Measurements from ENCODE around the gene NT5C1A.

The NT5C1A gene

GRCh38 chr1:39690794-39691382 is 19.0 kb upstream of the NT5C1A start:
- peaks cover 42 to 76% (median 60%) of the 10 kb centered on the region in 5 donors for H3K27me3 ChIP-seq (ENCODE audit: control insufficient read depth in 5 of 5, insufficient read depth in 4 of 5, low read length in 5 of 5)
- no peaks in the 10 kb centered on the region for H3K36me3 ChIP-seq (ENCODE audit: control insufficient read depth in 5 of 5, insufficient read depth in 5 of 5, low read length in 5 of 5)
- no peaks in the 10 kb centered on the region for H3K9me3 ChIP-seq (ENCODE audit: control insufficient read depth in 5 of 5, low read length in 5 of 5)
- H3K27ac ChIP-seq (ENCODE audit: low read depth, low read length): no peak overlapping the region
- no peak overlapping the region for H3K9ac ChIP-seq (ENCODE audit: low read length in 5 of 5)
- H3K4me3 ChIP-seq (ENCODE audit: low read depth in 1 of 5, low read length in 5 of 5): peak overlapping the region in 3 of 5 donors; percentile 26 to 32 (median 32)
- H3K4me1 ChIP-seq (ENCODE audit: control insufficient read depth in 5 of 5, insufficient read depth in 5 of 5, low read length in 5 of 5): peaks cover 0 to 19% (median 18%) of the 10 kb centered on the region in 5 donors

GRCh38 chr1:39690225-39690624 is 18.3 kb upstream of the NT5C1A start:
- Histone ChIP-seq H3K27me3 (ENCODE audit: control insufficient read depth in 5 of 5, insufficient read depth in 4 of 5, low read length in 5 of 5) (peaks cover 42 to 78% (median 60%) of the 10 kb centered on the region in 5 donors), H3K9me3 (ENCODE audit: control insufficient read depth in 5 of 5, low read length in 5 of 5) (no peaks in the 10 kb centered on the region), H3K36me3 (ENCODE audit: control insufficient read depth in 5 of 5, insufficient read depth in 5 of 5, low read length in 5 of 5) (no peaks in the 10 kb centered on the region), H3K4me3 (ENCODE audit: low read depth in 1 of 5, low read length in 5 of 5) (no peak overlapping the region), H3K9ac (ENCODE audit: low read length in 5 of 5) (no peak overlapping the region), H3K4me1 (ENCODE audit: control insufficient read depth in 5 of 5, insufficient read depth in 5 of 5, low read length in 5 of 5) (peaks cover 0 to 19% (median 18%) of the 10 kb centered on the region in 5 donors), H3K27ac (ENCODE audit: low read depth, low read length) (no peak overlapping the region)

DNA sequence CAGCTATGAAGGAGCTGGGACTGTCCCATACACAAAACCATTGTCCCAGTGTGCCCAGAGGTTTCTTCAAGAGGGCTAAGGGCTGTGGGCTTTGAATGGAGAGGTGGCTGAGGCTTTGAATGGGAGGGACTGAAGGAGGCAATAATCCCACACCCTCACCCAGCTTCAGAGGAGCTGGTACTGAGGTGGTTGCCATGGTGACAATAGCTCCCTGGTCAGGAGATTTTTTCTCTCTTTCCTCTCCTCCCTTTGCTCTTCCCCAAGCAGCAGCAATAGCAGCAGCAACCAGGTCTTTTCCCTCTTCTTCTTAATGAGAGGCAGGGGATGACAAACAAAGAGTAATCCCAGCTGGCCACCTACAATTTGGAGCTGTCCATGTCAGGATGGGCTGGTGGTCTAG is 17.7 kb upstream of the NT5C1A start:
- Histone ChIP-seq H3K9me3 (ENCODE audit: control insufficient read depth in 5 of 5, low read length in 5 of 5) (no peaks in the 10 kb centered on the region), H3K9ac (ENCODE audit: low read length in 5 of 5) (no peak overlapping the region), H3K27me3 (ENCODE audit: control insufficient read depth in 5 of 5, insufficient read depth in 4 of 5, low read length in 5 of 5) (peaks cover 47 to 79% (median 57%) of the 10 kb centered on the region in 5 donors), H3K27ac (ENCODE audit: low read depth, low read length) (no peak overlapping the region), H3K36me3 (ENCODE audit: control insufficient read depth in 5 of 5, insufficient read depth in 5 of 5, low read length in 5 of 5) (no peaks in the 10 kb centered on the region), H3K4me3 (ENCODE audit: low read depth in 1 of 5, low read length in 5 of 5) (no peak overlapping the region), H3K4me1 (ENCODE audit: control insufficient read depth in 5 of 5, insufficient read depth in 5 of 5, low read length in 5 of 5) (peaks cover 0 to 19% (median 18%) of the 10 kb centered on the region in 5 donors)

DNA sequence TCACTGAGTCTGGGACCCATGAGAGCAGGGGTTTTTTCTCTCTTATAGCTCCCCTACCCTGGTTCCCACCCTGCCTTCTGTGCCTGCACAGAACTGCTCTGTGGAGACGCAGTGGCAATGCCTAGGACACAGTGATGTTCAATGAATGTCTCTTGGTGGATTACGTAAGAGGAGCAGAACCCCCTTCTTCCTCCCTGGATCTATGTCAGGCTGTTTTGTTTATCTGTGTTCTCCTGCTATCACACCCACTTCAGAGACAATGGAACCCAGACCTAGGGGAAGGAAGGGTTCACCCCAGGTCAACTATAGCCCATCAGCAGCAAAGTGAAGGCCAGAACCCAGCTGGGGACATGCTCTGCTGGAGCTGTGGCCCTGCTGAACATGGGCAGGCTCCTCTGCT is 17.3 kb upstream of the NT5C1A start:
- no peaks in the 10 kb centered on the region for H3K9me3 ChIP-seq (ENCODE audit: control insufficient read depth in 5 of 5, low read length in 5 of 5)
- H3K4me3 ChIP-seq (ENCODE audit: low read depth in 1 of 5, low read length in 5 of 5): no peak overlapping the region
- no peaks in the 10 kb centered on the region for H3K36me3 ChIP-seq (ENCODE audit: control insufficient read depth in 5 of 5, insufficient read depth in 5 of 5, low read length in 5 of 5)
- H3K27me3 ChIP-seq (ENCODE audit: control insufficient read depth in 5 of 5, insufficient read depth in 4 of 5, low read length in 5 of 5): peaks cover 52 to 83% (median 61%) of the 10 kb centered on the region in 5 donors
- peaks cover 0 to 19% (median 18%) of the 10 kb centered on the region in 5 donors for H3K4me1 ChIP-seq (ENCODE audit: control insufficient read depth in 5 of 5, insufficient read depth in 5 of 5, low read length in 5 of 5)
- H3K27ac ChIP-seq (ENCODE audit: low read depth, low read length): no peak overlapping the region
- no peak overlapping the region for H3K9ac ChIP-seq (ENCODE audit: low read length in 5 of 5)

DNA sequence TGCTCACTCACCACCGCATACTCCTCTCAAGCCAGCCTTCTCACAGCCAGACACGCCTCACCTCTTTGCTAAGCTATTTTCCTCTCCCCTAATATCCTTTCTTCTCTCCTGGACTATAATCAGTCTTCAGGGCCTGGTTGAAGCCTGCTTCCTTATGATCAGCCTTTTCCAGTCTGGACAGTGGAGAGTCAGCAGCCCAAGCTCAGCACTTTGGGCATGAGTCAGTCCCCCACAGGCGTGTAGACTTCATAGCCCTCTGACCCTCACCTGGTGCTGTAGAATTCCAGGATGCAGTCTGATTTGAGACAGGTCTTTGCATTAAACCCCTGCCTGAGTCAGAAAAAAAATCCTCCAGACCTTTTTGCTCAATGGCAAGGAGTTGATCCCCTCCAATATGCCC is 16.8 kb upstream of the NT5C1A start:
- H3K9me3 ChIP-seq (ENCODE audit: control insufficient read depth in 5 of 5, low read length in 5 of 5): no peaks in the 10 kb centered on the region
- H3K36me3 ChIP-seq (ENCODE audit: control insufficient read depth in 5 of 5, insufficient read depth in 5 of 5, low read length in 5 of 5): no peaks in the 10 kb centered on the region
- H3K27ac ChIP-seq (ENCODE audit: low read depth, low read length): no peak overlapping the region
- H3K4me3 ChIP-seq (ENCODE audit: low read depth in 1 of 5, low read length in 5 of 5): no peak overlapping the region
- peaks cover 0 to 21% (median 18%) of the 10 kb centered on the region in 5 donors for H3K4me1 ChIP-seq (ENCODE audit: control insufficient read depth in 5 of 5, insufficient read depth in 5 of 5, low read length in 5 of 5)
- H3K27me3 ChIP-seq (ENCODE audit: control insufficient read depth in 5 of 5, insufficient read depth in 4 of 5, low read length in 5 of 5): peaks cover 56 to 86% (median 65%) of the 10 kb centered on the region in 5 donors
- no peak overlapping the region for H3K9ac ChIP-seq (ENCODE audit: low read length in 5 of 5)

DNA sequence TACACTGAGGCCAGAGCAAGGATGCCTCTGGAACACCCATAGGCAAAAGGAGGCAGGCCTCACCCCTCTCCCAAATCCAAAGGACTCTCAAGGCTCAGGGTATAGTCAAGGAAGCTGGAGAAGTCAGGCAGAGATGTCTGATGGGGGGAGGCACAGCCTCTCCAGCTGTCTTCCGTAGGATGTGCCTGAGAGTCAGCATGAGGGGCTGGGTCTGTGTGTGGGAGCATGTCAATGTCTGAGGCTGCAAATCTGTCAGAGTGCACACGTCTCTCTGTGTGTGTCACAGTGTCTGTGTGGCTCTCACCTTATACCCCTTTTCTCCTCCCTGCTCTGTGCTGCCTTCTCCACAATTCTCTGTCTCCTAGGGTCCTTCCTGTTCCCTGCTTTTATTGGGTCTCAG is 15.3 kb upstream of the NT5C1A start:
- no peaks in the 10 kb centered on the region for H3K9me3 ChIP-seq (ENCODE audit: control insufficient read depth in 5 of 5, low read length in 5 of 5)
- peaks cover 53 to 83% (median 62%) of the 10 kb centered on the region in 5 donors for H3K27me3 ChIP-seq (ENCODE audit: control insufficient read depth in 5 of 5, insufficient read depth in 4 of 5, low read length in 5 of 5)
- no peak overlapping the region for H3K4me3 ChIP-seq (ENCODE audit: low read depth in 1 of 5, low read length in 5 of 5)
- no peak overlapping the region for H3K27ac ChIP-seq (ENCODE audit: low read depth, low read length)
- no peaks in the 10 kb centered on the region for H3K36me3 ChIP-seq (ENCODE audit: control insufficient read depth in 5 of 5, insufficient read depth in 5 of 5, low read length in 5 of 5)
- peaks cover 0 to 22% (median 19%) of the 10 kb centered on the region in 5 donors for H3K4me1 ChIP-seq (ENCODE audit: control insufficient read depth in 5 of 5, insufficient read depth in 5 of 5, low read length in 5 of 5)
- no peak overlapping the region for H3K9ac ChIP-seq (ENCODE audit: low read length in 5 of 5)

- H3K4me1 ChIP-seq (ENCODE audit: control insufficient read depth in 5 of 5, insufficient read depth in 5 of 5, low read length in 5 of 5): peaks cover 0 to 7% (median 4%) of the 10 kb centered on the region in 5 donors
- no peak overlapping the region for H3K27ac ChIP-seq (ENCODE audit: low read depth, low read length)
- no peaks in the 10 kb centered on the region for H3K36me3 ChIP-seq (ENCODE audit: control insufficient read depth in 5 of 5, insufficient read depth in 5 of 5, low read length in 5 of 5)
- peaks cover 31 to 62% (median 54%) of the 10 kb centered on the region in 5 donors for H3K27me3 ChIP-seq (ENCODE audit: control insufficient read depth in 5 of 5, insufficient read depth in 4 of 5, low read length in 5 of 5)
- H3K9me3 ChIP-seq (ENCODE audit: control insufficient read depth in 5 of 5, low read length in 5 of 5): no peaks in the 10 kb centered on the region
- no peak overlapping the region for H3K9ac ChIP-seq (ENCODE audit: low read length in 5 of 5)
- H3K4me3 ChIP-seq (ENCODE audit: low read depth in 1 of 5, low read length in 5 of 5): no peak overlapping the region
These were observed 13.2 kb upstream of the NT5C1A start for GRCh38 chr1:39685071-39685470.

- H3K9ac ChIP-seq (ENCODE audit: low read length in 5 of 5): no peak overlapping the region
- H3K9me3 ChIP-seq (ENCODE audit: control insufficient read depth in 5 of 5, low read length in 5 of 5): no peaks in the 10 kb centered on the region
- H3K36me3 ChIP-seq (ENCODE audit: control insufficient read depth in 5 of 5, insufficient read depth in 5 of 5, low read length in 5 of 5): no peaks in the 10 kb centered on the region
- H3K27ac ChIP-seq (ENCODE audit: low read depth, low read length): no peak overlapping the region
- peaks cover 30 to 59% (median 46%) of the 10 kb centered on the region in 5 donors for H3K27me3 ChIP-seq (ENCODE audit: control insufficient read depth in 5 of 5, insufficient read depth in 4 of 5, low read length in 5 of 5)
- peaks cover 0 to 7% (median 4%) of the 10 kb centered on the region in 5 donors for H3K4me1 ChIP-seq (ENCODE audit: control insufficient read depth in 5 of 5, insufficient read depth in 5 of 5, low read length in 5 of 5)
- H3K4me3 ChIP-seq (ENCODE audit: low read depth in 1 of 5, low read length in 5 of 5): no peak overlapping the region
These were observed 12.4 kb upstream of the NT5C1A start for GRCh38 chr1:39684313-39684664.

DNA sequence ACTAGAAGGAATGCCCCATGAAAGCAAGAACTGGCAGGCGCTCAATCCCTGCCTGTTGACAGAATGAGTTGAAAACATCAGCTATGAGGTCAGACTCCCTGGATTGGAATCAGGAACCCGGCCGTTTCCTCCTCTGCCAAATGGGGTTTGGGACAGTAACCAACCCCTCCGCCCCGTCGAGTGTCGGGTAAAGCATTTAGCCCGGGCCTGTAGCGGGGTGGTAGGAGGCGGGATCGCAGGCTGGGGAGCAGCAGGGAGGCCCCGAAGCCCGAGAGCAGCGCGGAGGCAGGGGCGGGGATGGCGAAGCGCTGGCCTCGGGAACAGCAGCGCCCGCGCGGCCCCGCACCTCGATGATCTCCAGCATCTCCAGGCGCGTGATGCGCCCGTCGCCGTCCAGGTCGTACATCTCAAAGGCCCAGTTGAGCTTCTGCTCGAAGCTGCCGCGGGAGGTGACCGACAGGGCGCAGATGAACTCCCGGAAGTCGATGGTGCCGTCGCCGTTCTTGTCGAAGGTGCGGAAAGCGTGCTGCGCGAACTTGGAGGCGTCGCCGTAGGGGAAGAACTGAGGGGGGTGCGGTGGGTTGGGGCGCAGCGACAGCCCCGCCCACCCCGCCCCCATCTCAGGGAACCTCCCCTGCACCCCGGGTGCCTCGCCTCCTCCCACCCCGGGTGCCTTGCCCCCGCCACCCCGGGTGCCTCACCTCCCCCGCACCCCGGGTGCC is 11.8 kb upstream of the NT5C1A start:
- Histone ChIP-seq H3K27ac (ENCODE audit: low read depth, low read length) (no peak overlapping the region), H3K9ac (ENCODE audit: low read length in 5 of 5) (no peak overlapping the region), H3K36me3 (ENCODE audit: control insufficient read depth in 5 of 5, insufficient read depth in 5 of 5, low read length in 5 of 5) (no peaks in the 10 kb centered on the region), H3K27me3 (ENCODE audit: control insufficient read depth in 5 of 5, insufficient read depth in 4 of 5, low read length in 5 of 5) (peaks cover 29 to 54% (median 41%) of the 10 kb centered on the region in 5 donors), H3K4me3 (ENCODE audit: low read depth in 1 of 5, low read length in 5 of 5) (peak overlapping the region in 4 of 5 donors; percentile 8 to 44 (median 32)), H3K4me1 (ENCODE audit: control insufficient read depth in 5 of 5, insufficient read depth in 5 of 5, low read length in 5 of 5) (peaks cover 0 to 7% (median 4%) of the 10 kb centered on the region in 5 donors), H3K9me3 (ENCODE audit: control insufficient read depth in 5 of 5, low read length in 5 of 5) (no peaks in the 10 kb centered on the region)

- Histone ChIP-seq H3K36me3 (ENCODE audit: control insufficient read depth in 5 of 5, insufficient read depth in 5 of 5, low read length in 5 of 5) (no peaks in the 10 kb centered on the region), H3K9ac (ENCODE audit: low read length in 5 of 5) (no peak overlapping the region), H3K4me1 (ENCODE audit: control insufficient read depth in 5 of 5, insufficient read depth in 5 of 5, low read length in 5 of 5) (peaks cover 0 to 7% (median 4%) of the 10 kb centered on the region in 5 donors), H3K27me3 (ENCODE audit: control insufficient read depth in 5 of 5, insufficient read depth in 4 of 5, low read length in 5 of 5) (peaks cover 20 to 44% (median 37%) of the 10 kb centered on the region in 5 donors), H3K4me3 (ENCODE audit: low read depth in 1 of 5, low read length in 5 of 5) (no peak overlapping the region), H3K9me3 (ENCODE audit: control insufficient read depth in 5 of 5, low read length in 5 of 5) (no peaks in the 10 kb centered on the region), H3K27ac (ENCODE audit: low read depth, low read length) (no peak overlapping the region)
These were observed 10.1 kb upstream of the NT5C1A start for GRCh38 chr1:39681999-39682398.
